ENCODE results near the gene TOMM6.
"Not testable (repeated sequence)": the region's sequence is repeated elsewhere in the genome, so short reads cannot be mapped to it uniquely, and the experiment has no call there.

Gene TOMM6

DNA sequence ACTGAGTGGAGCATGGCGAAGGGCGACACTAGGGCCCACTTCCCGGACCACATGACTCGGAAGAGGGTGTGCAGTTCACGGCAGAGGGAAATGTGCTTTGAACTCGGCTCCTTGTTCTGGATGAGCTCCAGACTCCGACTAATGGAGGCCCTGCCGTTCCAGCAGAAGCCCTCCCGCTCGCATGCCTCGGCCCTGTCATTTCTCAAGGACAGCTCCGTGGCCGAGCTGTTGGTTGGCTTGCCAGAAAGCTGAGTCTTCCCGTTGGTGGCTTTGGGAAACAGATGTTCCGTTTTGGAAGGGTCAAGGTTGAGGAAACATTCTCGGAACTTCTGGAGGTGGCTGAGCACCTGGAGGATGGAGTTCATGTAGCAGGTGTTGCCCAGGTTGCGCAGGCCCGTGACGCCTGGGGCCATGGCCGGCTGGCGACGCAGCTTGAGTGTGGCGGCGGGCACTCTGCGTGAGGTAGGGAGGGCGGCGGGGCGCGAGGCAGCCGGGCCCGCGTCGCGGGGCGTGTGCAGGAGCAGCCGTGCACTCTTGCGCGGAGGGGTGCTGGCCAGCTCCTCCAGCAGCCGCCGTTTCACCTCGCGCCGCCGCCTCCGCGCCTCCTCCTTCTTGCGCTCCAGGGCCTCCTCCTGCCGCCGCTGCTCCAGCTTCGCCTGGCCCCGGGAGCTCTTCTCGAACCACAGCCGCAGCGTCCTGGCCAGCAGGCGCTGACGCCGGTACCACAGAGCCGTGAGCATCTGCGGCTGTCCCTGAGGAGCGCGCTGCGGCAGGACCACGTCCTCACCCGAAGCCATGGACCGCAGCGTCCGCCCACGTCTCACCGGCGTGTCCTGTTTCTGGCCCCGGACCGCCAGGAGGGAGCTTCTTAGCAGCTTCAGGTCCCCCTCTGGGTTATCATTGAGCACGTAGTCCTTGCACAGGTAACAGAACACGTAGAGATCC, 18.6 kb downstream of the TOMM6 start:
- H3K27ac ChIP-seq = no peak overlapping the region
- TF ChIP-seq, protein P1, sequence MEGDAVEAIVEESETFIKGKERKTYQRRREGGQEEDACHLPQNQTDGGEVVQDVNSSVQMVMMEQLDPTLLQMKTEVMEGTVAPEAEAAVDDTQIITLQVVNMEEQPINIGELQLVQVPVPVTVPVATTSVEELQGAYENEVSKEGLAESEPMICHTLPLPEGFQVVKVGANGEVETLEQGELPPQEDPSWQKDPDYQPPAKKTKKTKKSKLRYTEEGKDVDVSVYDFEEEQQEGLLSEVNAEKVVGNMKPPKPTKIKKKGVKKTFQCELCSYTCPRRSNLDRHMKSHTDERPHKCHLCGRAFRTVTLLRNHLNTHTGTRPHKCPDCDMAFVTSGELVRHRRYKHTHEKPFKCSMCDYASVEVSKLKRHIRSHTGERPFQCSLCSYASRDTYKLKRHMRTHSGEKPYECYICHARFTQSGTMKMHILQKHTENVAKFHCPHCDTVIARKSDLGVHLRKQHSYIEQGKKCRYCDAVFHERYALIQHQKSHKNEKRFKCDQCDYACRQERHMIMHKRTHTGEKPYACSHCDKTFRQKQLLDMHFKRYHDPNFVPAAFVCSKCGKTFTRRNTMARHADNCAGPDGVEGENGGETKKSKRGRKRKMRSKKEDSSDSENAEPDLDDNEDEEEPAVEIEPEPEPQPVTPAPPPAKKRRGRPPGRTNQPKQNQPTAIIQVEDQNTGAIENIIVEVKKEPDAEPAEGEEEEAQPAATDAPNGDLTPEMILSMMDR (IDR thresholded peaks at IDR 0.05) = no peak
- TF ChIP-seq ZFX (IDR thresholded peaks at IDR 0.05; ENCODE audit: borderline replicate concordance) = no peak

DNA sequence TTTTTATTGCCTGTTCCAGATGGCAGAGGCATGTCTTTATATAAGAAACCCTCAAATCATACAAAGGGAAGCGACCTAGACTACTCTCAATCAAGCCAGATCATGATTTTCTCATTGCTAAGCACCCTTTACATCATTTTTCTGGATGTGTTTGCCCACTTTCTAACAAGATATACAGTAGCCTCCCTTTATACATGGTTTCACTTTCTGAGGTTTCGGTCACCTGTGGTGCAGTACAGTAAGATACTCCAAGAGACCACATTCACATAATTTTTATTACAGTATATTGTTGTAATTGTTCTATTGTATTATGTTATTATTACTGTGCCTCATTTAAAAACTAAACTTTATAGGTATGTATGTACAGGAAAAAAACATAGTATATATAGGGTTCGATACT, 23.6 kb downstream of the TOMM6 start:
- no peak for TF ChIP-seq ZFX (IDR thresholded peaks at IDR 0.05; ENCODE audit: borderline replicate concordance)
- TF ChIP-seq, protein P1 (IDR thresholded peaks at IDR 0.05) = no peak
- no peak overlapping the region for H3K27ac ChIP-seq

DNA sequence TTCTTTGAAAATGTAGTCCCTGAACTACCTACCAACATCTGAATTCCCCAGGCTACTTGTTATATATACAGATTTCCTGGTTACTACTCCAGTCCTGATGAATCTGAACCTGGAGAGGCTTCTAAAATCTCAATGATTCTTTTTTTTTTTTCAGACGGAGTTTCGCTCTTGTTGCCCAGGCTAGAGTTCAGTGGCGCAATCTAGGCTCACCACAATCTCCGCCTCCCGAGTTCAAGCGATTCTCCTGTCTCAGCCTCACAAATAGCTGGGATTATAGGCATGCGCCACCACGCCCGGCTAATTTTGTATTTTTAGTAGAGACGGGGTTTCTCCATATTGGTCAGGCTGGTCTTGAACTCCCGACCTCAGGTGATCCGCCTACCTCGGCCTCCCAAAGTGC, 24.5 kb downstream of the TOMM6 start:
- not testable (repeated sequence) for H3K27ac ChIP-seq

DNA sequence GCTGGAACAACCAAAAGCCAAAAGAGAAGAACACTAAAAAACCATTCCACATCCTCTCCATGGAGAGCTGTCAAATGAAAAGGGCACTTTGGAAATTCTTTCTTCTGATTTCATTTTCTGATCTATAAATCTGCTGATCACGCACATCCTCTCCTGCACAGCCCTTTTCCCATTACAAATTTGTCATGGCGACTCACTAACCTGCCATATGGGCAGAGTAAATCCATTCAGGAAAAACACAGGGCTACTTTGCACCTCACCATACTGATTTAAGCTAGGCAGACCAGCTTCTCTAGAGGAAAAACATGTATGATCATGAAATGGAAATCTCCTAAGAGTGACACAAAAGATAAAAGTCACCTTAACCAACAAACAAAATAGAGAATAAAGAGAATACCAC, 26.0 kb downstream of the TOMM6 start:
- no peak overlapping the region for H3K27ac ChIP-seq
- TF ChIP-seq, protein P1 (IDR thresholded peaks at IDR 0.05) = no peak
- TF ChIP-seq ZFX (IDR thresholded peaks at IDR 0.05; ENCODE audit: borderline replicate concordance) = no peak

DNA sequence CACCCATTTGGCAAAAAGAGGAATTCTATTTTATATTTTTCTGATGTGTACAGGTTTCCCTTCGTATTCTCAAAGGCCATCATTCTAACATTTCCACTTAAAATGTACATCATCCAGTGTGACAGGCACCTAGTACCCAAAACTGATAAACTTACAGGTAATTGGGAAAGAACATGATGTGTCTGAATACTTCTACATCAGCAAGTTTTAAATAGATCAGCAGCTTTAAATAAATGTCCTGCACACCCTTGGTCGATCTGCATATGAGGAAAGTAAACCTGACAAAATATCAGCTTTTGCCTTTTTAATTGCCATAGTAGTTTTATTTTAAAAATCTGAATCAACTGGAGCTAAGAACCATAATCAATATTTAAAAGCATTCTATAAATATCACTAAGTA, 26.5 kb downstream of the TOMM6 start:
- TF ChIP-seq, protein P1 (IDR thresholded peaks at IDR 0.05) = no peak
- TF ChIP-seq ZFX (IDR thresholded peaks at IDR 0.05; ENCODE audit: borderline replicate concordance) = no peak

DNA sequence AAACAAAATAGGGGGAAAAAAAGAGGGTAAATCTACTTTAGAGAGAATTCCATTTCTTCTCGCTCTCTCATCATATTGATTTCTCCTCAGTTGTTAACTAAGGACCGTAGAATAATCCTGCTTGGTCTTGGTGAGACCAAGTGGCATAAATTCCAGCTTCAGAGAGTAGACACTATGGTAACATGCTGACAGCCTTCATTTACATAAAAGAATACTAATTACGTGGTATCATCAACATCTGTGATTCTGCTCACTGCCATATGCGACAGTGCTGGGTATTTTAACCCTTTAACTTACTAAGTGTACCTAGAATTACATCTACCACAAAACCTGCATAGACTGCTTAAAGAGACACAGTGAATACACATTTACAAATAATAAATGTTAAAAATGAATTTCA, 27.1 kb downstream of the TOMM6 start:
- TF ChIP-seq, protein P1 (IDR thresholded peaks at IDR 0.05) = no peak
- TF ChIP-seq ZFX (IDR thresholded peaks at IDR 0.05; ENCODE audit: borderline replicate concordance) = no peak
- no peak overlapping the region for H3K27ac ChIP-seq

More for the DNA sequence above, 26.5 kb downstream of the TOMM6 start:
- H3K27ac ChIP-seq = no peak overlapping the region

DNA sequence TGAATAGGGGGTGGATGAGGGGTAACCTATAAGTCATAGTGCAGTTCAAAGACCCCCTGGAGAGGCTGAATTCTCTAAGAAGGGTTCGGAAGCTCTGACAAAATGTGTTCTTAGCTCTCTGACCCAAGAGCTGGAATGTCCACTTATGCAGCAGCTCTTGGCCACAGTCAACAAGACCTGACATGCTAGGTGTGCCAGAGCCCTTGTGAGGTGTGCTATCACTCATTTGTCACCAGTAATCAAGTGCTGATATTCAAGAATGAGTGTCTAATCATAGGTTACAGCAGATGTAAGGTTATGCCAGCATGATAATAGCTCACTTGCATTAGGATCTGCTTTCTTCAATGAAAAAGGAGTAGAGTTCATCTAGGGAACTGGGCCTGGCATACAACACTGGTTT, 28.1 kb downstream of the TOMM6 start:
- TF ChIP-seq, protein P1 (IDR thresholded peaks at IDR 0.05) = no peak
- no peak for TF ChIP-seq ZFX (IDR thresholded peaks at IDR 0.05; ENCODE audit: borderline replicate concordance)

More for the DNA sequence above, 28.1 kb downstream of the TOMM6 start:
- no peak overlapping the region for H3K27ac ChIP-seq

Measured in 22Rv1 (cell line).